OCI-LY3 (cell line): ENCODE data around the gene IL18R1.

Experiments
- H2AFZ ChIP-seq: fragments of 200-600, 300-600 bp; shearing (Covaris generic); 2 replicates; pipeline ENCODE4 v1.6.0; 2014; ENCODE audit warnings: antibody characterized with exemption, low read depth, low read length
- H3K27ac ChIP-seq: fragments of 200-600, 300-600 bp; sonication (generic); 2 replicates; pipeline ENCODE4 v1.5.1; 2014; ENCODE audit warnings: mild to moderate bottlenecking, low read length, moderate library complexity, mixed read lengths
- H3K27me3 ChIP-seq: fragments of 200-600, 300-600 bp; sonication (generic); 2 replicates; pipeline ENCODE4 v1.6.1; 2014; ENCODE audit warnings: low read depth, low read length, mixed read lengths
- H3K36me3 ChIP-seq: fragments of 200-600, 300-600 bp; sonication (generic); replicated peaks from 2 replicates; pipeline ENCODE3; 2014; ENCODE audit warnings: low read depth, low read length, mixed read lengths
- H3K4me1 ChIP-seq: fragments of 300-600, 200-600 bp; sonication (generic); 2 replicates; pipeline ENCODE4 v1.6.1; 2014; ENCODE audit warnings: low read length, mixed read lengths
- H3K4me2 ChIP-seq: fragments of 200-600, 300-600 bp; sonication (generic); 2 replicates; pipeline ENCODE4 v1.6.1; 2014; ENCODE audit warnings: low read length, mixed read lengths
- H3K4me3 ChIP-seq: fragments of 300-600, 200-600 bp; sonication (generic); 2 replicates; pipeline ENCODE4 v1.5.1; 2014; ENCODE audit warnings: antibody characterized with exemption, mild to moderate bottlenecking, low read length, moderate library complexity
- H3K79me2 ChIP-seq: fragments of 300-600, 200-600 bp; shearing (Covaris generic); 2 replicates; pipeline ENCODE4 v1.6.1; 2014; ENCODE audit warnings: mild to moderate bottlenecking, low read length, mixed read lengths
- H3K9ac ChIP-seq: fragments of 300-600, 200-600 bp; shearing (Covaris generic); 2 replicates; pipeline ENCODE4 v1.6.0; 2014; ENCODE audit warnings: mild to moderate bottlenecking, low read length, moderate library complexity
- H3K9me3 ChIP-seq: fragments of 200-600, 300-600 bp; shearing (Covaris generic); 2 replicates; pipeline ENCODE4 v1.6.1; 2014; ENCODE audit warnings: low read length, mixed read lengths; ENCODE audit not compliant: insufficient read depth
- H4K20me1 ChIP-seq: fragments of 200-600, 300-600 bp; sonication (generic); 2 replicates; pipeline ENCODE4 v1.6.1; 2016; ENCODE audit warnings: low read length, mixed read lengths; ENCODE audit not compliant: insufficient read depth
- CTCF ChIP-seq: fragments of 200-600, 300-600 bp; sonication (generic); IDR thresholded peaks from 2 replicates; pipeline ENCODE4 v1.5.1; 2014; ENCODE audit warnings: antibody characterized with exemption, low read length, low read depth
- EZH2phosphoT487 ChIP-seq: fragments of 200-600 bp; shearing (Covaris generic); IDR thresholded peaks from 2 replicates; pipeline ENCODE4 v1.6.1; 2018; ENCODE audit warnings: antibody characterized with exemption, mixed run types, low read depth

The IL18R1 gene

DNA sequence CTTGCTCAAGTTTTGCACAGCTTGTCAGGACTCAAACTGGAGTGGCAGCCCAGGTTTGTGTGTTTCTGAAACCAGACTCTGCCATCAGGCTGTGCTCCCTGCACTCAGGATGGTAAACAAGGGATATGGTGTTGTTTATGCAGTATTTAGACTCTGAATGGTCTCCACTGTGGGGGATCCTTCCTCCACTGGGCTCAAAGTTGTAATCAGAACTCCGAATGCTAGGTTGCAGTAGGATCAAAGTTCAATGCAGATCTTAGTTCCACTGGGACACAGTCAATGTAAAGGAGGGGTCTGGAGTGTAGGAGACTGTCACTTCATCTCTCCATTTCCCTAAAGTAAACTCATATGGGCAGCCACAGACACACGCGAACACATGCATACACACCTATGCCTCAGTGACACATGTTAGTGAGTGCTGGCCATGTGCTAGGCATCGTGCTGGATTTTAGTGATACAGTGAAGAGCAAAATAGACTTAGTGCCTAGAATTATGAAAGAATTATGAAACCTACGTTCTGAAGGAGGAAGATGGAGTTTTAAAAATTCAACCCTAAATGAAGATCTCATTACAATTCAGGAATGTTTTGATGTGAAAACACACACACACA, 6.1 kb downstream of the IL18R1 start:
- H3K36me3 ChIP-seq: peaks cover 39% of the 10 kb centered on the region
- H3K4me2 ChIP-seq: no peak overlapping the region
- H3K4me3 ChIP-seq: no peak overlapping the region
- TF ChIP-seq EZH2phosphoT487 (no peak), CTCF (no peak)
- no peaks in the 10 kb centered on the region for H3K79me2 ChIP-seq
- peaks cover 23% of the 10 kb centered on the region for H3K9me3 ChIP-seq
- H3K4me1 ChIP-seq: peaks cover 43% of the 10 kb centered on the region
- H3K27ac ChIP-seq: no peak overlapping the region
- no peaks in the 10 kb centered on the region for H4K20me1 ChIP-seq
- H3K9ac ChIP-seq: no peak overlapping the region
- no peak overlapping the region for H2AFZ ChIP-seq
- no peaks in the 10 kb centered on the region for H3K27me3 ChIP-seq

GRCh38 chr2:102365763-102366162, 10.2 kb downstream of the IL18R1 start:
- H3K9me3 ChIP-seq: peaks cover 24% of the 10 kb centered on the region
- no peak overlapping the region for H3K9ac ChIP-seq
- no peak overlapping the region for H3K4me2 ChIP-seq
- TF ChIP-seq CTCF (no peak), EZH2phosphoT487 (no peak)
- H3K4me1 ChIP-seq: peaks cover 24% of the 10 kb centered on the region
- H4K20me1 ChIP-seq: no peaks in the 10 kb centered on the region
- H3K36me3 ChIP-seq: peaks cover 59% of the 10 kb centered on the region
- no peak overlapping the region for H2AFZ ChIP-seq
- H3K4me3 ChIP-seq: no peak overlapping the region
- no peak overlapping the region for H3K27ac ChIP-seq
- H3K79me2 ChIP-seq: no peaks in the 10 kb centered on the region
- H3K27me3 ChIP-seq: no peaks in the 10 kb centered on the region

GRCh38 chr2:102366406-102367112, 11.0 kb downstream of the IL18R1 start:
- peaks cover 16% of the 10 kb centered on the region for H3K4me1 ChIP-seq
- no peak overlapping the region for H2AFZ ChIP-seq
- no peaks in the 10 kb centered on the region for H3K79me2 ChIP-seq
- H3K27me3 ChIP-seq: no peaks in the 10 kb centered on the region
- H4K20me1 ChIP-seq: no peaks in the 10 kb centered on the region
- no peak overlapping the region for H3K4me3 ChIP-seq
- no peak overlapping the region for H3K9ac ChIP-seq
- H3K9me3 ChIP-seq: peaks cover 24% of the 10 kb centered on the region
- H3K36me3 ChIP-seq: peaks cover 59% of the 10 kb centered on the region
- H3K4me2 ChIP-seq: peak overlapping the region; percentile 5; the same call in 1 of the 2 replicates
- TF ChIP-seq EZH2phosphoT487 (no peak), CTCF (no peak)
- no peak overlapping the region for H3K27ac ChIP-seq

GRCh38 chr2:102367331-102367971, 11.9 kb downstream of the IL18R1 start:
- peak overlapping the region; percentile 5; the same call in 1 of the 2 replicates for H3K4me2 ChIP-seq
- H3K27me3 ChIP-seq: no peaks in the 10 kb centered on the region
- no peaks in the 10 kb centered on the region for H3K79me2 ChIP-seq
- H3K4me3 ChIP-seq: no peak overlapping the region
- H3K4me1 ChIP-seq: peaks cover 14% of the 10 kb centered on the region
- H3K27ac ChIP-seq: no peak overlapping the region
- H4K20me1 ChIP-seq: no peaks in the 10 kb centered on the region
- TF ChIP-seq EZH2phosphoT487: no peak
- TF ChIP-seq CTCF: no peak
- H2AFZ ChIP-seq: no peak overlapping the region
- H3K36me3 ChIP-seq: peaks cover 58% of the 10 kb centered on the region
- H3K9me3 ChIP-seq: peaks cover 24% of the 10 kb centered on the region
- no peak overlapping the region for H3K9ac ChIP-seq
